ENCODE results near the gene GAGE10.

The GAGE10 gene

GRCh38 chrX:49303346-49303745, at the start of gene GAGE10:
TSS of gene GAGE10 (plus strand) at chrX:49303646. CDS start at chrX:49304860, 1,214 bp downstream.
- H3K4me3 ChIP-seq (ENCODE audit: low read depth, low read length): no peak within 1 kb of the TSS

- H3K4me3 ChIP-seq (ENCODE audit: low read depth, low read length): no peak overlapping the region
Observed at GRCh38 chrX:49254639-49255038, 48.8 kb upstream of the GAGE10 start.

- H3K4me3 ChIP-seq (ENCODE audit: low read depth, low read length): no peak overlapping the region
Observed at GRCh38 chrX:49256268-49256995, 47.0 kb upstream of the GAGE10 start.

- H3K4me3 ChIP-seq (ENCODE audit: low read depth, low read length): no peak overlapping the region
Observed at GRCh38 chrX:49257074-49257790, 46.2 kb upstream of the GAGE10 start.

- H3K4me3 ChIP-seq (ENCODE audit: low read depth, low read length): no peak overlapping the region
Observed at GRCh38 chrX:49257846-49258748, 45.3 kb upstream of the GAGE10 start.

GRCh38 chrX:49258749-49259124, 44.7 kb upstream of the GAGE10 start:
- H3K4me3 ChIP-seq (ENCODE audit: low read depth, low read length): no peak overlapping the region

- no peak overlapping the region for H3K4me3 ChIP-seq (ENCODE audit: low read depth, low read length)
Observed at GRCh38 chrX:49260221-49260985, 43.0 kb upstream of the GAGE10 start.

GRCh38 chrX:49262603-49263002, 40.8 kb upstream of the GAGE10 start:
- H3K4me3 ChIP-seq (ENCODE audit: low read depth, low read length): no peak overlapping the region

GRCh38 chrX:49263631-49264030, 39.8 kb upstream of the GAGE10 start:
- no peak overlapping the region for H3K4me3 ChIP-seq (ENCODE audit: low read depth, low read length)

GRCh38 chrX:49264460-49264859, 39.0 kb upstream of the GAGE10 start, which contains the start of gene FOXP3:
TSS of gene FOXP3 (minus strand) at chrX:49264710. CDS start at chrX:49258505, 6,205 bp downstream.
- no peak within 1 kb of the TSS for H3K4me3 ChIP-seq (ENCODE audit: low read depth, low read length)

- no peak overlapping the region for H3K4me3 ChIP-seq (ENCODE audit: low read depth, low read length)
Observed at GRCh38 chrX:49266523-49267445, 36.7 kb upstream of the GAGE10 start.

GRCh38 chrX:49268702-49269009, 34.8 kb upstream of the GAGE10 start:
- peak overlapping the region; percentile 70 for H3K4me3 ChIP-seq (ENCODE audit: low read depth, low read length)

GRCh38 chrX:49269010-49269766, 34.3 kb upstream of the GAGE10 start:
- H3K4me3 ChIP-seq (ENCODE audit: low read depth, low read length): peak overlapping the region; percentile 70

GRCh38 chrX:49269767-49270248, 33.6 kb upstream of the GAGE10 start, which contains the start of gene PPP1R3F:
TSS of gene PPP1R3F (plus strand) at chrX:49269793. CDS start at chrX:49269870, 77 bp downstream.
- H3K4me3 ChIP-seq (ENCODE audit: low read depth, low read length): peak within 1 kb of the TSS; percentile 70

GRCh38 chrX:49270249-49270921, 33.1 kb upstream of the GAGE10 start:
- peak overlapping the region; percentile 45 for H3K4me3 ChIP-seq (ENCODE audit: low read depth, low read length)

- no peak overlapping the region for H3K4me3 ChIP-seq (ENCODE audit: low read depth, low read length)
Observed at GRCh38 chrX:49271341-49271740, 32.1 kb upstream of the GAGE10 start.

- H3K4me3 ChIP-seq (ENCODE audit: low read depth, low read length): no peak overlapping the region
Observed at GRCh38 chrX:49272421-49272820, 31.0 kb upstream of the GAGE10 start.

GRCh38 chrX:49273181-49273727, 30.2 kb upstream of the GAGE10 start:
- no peak overlapping the region for H3K4me3 ChIP-seq (ENCODE audit: low read depth, low read length)
